COLO829 (cell line): ENCODE data around the gene OR5P2.
"Not testable (repeated sequence)": the region's sequence is repeated elsewhere in the genome, so short reads cannot be mapped to it uniquely, and the experiment has no call there.

Source experiments
- DNase-seq: peaks from one replicate; pipeline ENCODE4 v3.0.0; 2012; ENCODE audit warnings: low spot score

OR5P2 gene, protein sequence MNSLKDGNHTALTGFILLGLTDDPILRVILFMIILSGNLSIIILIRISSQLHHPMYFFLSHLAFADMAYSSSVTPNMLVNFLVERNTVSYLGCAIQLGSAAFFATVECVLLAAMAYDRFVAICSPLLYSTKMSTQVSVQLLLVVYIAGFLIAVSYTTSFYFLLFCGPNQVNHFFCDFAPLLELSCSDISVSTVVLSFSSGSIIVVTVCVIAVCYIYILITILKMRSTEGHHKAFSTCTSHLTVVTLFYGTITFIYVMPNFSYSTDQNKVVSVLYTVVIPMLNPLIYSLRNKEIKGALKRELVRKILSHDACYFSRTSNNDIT

DNA sequence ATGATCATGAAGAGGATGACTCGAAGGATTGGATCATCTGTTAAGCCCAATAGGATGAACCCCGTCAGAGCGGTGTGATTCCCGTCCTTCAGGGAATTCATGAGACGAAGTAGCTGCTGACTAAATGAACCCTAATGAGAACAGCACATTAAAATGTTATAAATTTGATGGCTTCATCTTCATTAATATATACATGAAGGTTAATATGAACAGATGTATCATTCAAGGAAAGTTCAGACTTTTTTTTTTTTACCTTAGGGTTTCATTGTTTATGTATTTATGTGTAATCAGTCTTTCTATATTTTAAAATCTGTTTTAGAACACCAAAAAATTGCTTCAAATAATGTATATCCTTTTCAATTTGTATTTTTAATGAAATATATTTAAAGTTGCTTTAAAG lies at the start of gene OR5P2:
Gene OR5P2 (minus strand): TSS at position 101 of the 400 bp plus-strand sequence. CDS start 0 bp downstream, at position 101.
- DNase-seq = no peak

DNA sequence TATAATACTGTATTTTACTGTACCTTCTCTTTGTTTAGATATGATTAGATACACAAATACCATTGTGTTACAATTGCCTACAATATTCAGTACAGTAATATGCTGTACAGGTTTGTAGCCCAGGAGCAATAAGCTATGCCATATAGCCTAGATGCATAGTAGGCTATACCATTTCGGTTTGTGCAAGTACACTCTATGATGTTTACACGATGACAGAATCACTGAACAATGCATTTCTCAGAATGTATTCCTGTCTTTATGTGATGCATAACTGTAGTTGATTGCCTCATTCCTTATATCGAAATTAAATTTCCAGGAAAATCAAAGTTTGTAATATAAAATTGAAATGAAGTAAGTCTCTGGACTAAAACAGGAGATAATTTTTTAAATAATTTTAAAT lies 49.3 kb upstream of the OR5P2 start:
- DNase-seq = no peak

DNA sequence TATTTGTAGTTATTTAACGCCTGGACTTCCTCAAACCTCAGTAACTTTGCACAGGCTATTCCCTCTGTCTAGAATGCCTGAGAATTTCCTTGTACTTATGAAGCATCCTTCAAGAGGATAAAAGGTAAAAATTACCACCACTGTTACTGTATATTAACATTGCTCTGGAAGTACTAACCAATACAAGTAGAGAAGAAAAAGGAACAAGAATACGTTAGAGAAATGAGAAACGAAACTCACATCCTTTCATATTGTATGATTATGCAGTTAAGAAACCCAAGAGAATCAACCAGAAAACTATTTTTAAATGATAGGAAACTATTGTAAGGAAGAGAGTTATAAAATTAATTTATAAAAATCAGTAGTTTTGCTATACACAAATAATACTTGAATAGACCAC lies 48.2 kb upstream of the OR5P2 start:
- no peak for DNase-seq

DNA sequence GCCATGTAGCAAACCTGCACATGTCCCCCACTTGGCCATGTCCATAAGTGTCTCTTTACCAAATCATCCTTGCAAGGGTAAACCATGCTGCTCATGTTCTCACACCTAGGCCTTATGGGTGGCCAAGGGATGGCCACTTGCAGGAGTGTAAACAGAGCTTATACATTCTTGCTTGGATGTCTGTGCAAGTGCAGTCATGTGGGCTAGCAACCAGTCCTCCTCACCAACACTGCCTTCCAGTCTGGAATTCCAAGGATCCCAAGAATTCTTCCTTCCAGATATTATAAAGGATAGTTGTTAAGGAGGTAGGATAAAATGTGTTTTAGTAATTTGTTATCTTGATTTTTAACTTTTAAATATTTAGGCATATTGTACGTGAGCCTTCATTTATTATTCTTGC lies 47.8 kb upstream of the OR5P2 start:
- no peak for DNase-seq

DNA sequence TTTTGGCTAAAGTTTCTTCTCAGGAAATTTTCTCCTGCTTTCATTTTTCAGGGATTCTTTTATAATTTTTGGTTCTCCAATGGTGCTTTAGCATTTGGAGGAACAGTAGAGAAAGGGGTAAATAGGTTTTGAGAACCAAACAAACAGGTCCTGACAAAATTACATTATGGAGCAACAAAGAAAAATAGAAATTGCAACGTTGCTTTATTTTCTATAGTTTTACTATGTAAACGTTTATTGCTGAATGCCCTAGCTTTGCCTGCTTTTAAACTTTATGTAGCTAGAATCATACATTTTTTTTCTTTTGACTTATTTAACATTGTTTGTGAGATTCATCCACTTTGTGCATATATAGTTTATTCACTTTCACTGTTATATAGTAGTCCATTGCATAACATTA lies 43.8 kb upstream of the OR5P2 start:
- DNase-seq = no peak

DNA sequence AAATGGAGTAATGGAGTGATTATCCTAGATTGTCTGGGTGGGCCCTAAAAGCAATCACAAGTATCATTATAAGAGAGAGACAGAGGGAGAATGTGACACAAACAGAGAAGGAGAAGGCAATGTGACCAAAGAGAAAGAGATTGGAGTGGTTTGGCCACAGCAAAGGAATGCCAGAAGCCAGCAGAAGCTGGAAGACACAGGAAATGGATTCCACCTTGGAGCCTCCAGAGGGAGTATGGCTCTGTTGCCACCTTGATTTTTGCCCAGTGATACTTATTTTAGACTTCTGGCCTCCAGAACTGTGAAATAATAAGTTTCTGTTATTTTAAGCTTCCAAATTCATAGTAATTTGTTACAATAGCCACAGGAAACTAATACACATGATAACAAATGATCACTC lies 36.8 kb upstream of the OR5P2 start:
- no peak for DNase-seq

DNA sequence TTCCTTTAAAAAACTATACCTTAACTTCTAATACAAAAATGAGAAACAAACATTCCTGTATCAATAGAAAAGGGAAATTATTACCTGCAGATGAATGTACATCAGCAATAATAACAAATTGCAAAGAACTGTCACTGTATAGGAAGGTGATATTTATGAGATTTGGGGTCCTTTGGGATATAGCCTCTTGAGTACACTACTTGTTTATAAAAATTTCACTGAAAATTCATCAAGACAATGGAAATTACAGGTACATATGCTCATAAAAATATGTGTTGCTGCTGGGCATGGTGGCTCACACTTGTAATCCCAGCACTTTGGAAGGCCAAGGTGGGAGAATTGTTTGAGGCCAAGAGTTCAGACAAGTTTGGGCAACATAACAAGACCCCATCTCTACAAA lies 34.0 kb upstream of the OR5P2 start, which contains the start of gene OR5P3:
Gene OR5P3 (minus strand): TSS at position 101 of the 400 bp plus-strand sequence.
- DNase-seq = no peak

DNA sequence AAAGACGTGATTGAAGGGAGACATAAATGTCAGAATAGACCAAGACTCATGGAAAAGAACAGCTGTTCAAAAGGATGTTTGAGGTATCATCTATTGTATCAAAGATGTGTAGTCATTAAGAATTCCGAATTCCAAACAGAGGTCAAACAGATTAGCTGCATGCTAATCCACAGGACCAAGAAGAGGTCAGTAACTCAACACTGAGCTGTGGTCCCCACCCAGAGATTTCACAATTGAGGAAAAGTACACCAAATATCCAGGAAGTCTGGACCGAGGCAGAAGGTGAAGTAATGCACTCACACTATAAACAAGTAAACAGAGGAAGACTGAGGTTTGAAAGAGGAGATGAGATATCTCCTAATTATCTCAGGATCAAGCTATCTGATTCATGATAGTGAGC lies 29.6 kb upstream of the OR5P2 start:
- DNase-seq = no peak

DNA sequence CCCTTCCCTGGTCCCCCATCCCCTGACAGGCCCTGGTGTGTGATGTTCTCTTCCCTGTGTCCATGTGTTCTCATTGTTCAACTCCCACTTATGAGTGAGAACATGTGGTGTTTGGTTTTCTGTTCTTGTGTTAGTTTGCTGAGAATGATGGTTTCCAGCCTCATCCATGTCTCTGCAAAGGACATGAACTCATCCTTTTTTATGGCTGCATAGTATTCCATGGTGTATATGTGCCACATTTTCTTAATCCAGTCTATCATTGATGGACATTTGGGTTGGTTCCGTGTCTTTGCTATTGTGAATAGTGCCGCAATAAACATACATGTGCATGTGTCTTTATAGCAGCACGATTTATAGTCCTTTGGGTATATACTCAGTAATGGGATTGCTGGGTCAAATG lies 23.7 kb upstream of the OR5P2 start:
- not testable (repeated sequence) for DNase-seq

DNA sequence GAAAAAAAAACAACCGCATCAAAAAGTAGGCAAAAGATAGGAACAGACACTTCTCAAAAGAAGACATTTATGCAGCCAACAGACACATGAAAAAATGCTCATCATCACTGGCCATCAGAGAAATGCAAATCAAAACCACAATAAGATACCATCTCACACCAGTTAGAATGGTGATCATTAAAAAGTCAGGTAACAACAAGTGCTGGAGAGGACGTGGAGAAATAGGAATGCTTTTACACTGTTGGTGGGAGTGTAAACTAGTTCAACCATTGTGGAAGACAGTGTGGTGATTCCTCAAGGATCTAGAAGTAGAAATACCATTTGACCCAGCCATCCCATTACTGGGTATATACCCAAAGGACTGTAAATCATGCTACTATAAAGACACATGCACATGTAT lies 18.2 kb upstream of the OR5P2 start:
- DNase-seq = not testable (repeated sequence)

DNA sequence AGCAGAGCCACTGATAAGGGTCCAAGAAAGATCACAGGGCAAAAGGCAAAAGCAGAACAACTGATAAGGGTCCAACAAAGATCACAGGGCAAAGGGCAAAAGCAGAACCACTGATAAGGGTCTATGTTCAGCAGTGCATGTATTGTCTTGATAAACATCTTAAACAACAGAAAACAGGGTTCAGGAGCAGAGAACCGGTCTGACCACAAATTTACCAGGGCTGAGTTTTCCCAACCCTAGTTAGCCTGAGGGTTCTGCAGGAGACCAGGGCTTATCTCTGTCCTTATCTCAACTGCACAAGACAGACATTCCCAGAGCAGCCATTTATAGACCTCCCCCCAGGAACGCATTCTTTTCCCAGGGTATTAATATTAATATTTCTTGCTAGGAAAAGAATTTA lies 13.6 kb upstream of the OR5P2 start:
- DNase-seq = not testable (repeated sequence)

DNA sequence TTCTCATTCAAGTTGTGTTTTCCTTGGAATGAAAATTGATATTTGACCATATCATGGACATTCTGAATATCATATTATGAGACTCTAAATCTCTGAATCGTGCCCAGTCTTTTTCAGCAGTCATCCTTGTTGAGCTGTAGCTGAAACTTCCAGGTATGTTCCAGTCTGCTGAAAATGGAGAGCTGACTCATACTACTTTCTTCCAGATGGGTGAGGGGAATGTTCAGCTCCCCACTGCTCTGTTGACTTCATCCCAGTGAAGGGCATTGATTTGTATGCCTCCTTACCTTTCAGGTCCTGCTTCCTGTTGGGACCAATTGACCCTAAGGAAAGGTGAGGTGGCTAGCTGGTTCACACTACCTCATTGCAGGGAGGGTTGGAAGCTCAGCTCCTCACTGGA lies 3.5 kb downstream of the OR5P2 start:
- no peak for DNase-seq

DNA sequence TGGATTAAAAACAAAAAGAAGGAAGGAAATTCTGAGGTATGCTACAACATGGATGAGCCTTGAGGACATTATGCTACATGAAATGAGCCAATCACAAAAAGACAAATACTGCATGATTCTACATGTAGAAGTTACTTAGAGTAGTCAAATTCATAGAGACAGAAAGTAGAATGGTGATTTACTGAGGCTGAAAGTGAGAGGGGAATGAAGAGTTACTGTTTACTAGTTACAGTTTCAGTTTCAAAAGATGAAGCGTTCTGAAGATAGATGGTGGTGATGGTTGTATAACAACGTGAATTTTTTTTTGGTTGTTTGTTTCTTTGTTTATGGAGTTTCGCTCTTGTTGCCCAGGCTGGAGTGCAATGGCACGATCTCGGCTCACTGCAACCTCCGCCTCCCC lies 9.5 kb downstream of the OR5P2 start:
- no peak for DNase-seq

DNA sequence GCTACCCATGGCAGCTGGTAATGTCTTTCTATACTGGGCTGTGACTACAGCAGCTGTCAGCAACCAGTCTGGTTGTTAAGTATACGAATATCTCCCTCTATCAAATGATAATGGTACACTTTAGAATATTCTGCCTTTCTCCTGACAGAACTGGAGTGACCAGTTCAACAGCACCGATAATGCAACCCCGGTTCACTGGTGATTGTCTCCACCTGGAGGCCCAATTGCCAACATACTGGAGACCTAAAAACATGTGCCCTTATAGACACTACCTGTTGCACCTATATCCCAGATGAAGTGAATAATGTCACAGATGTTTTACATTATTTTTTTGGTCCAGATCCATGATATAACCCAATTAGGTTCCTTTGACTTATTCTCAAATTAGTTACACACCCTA lies 21.1 kb downstream of the OR5P2 start:
- DNase-seq = no peak

DNA sequence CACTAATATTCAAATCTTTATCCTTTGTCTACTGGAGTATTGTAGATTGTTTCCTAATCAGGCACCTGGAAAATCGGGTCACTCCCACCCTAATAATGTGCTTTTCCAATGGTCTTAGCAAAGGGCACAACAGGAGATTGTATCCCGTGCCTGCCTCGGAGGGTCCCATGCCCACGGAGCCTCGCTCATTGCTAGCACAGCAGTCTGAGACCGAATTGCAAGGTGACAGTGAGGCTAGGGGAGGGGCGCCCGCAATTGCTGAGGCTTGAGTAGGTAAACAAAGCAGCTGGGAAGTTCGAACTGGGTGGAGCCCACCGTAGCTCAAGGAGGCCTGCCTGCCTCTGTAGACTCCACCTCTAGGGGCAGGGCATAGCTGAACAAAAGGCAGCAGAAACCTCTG lies 32.4 kb downstream of the OR5P2 start:
- not testable (repeated sequence) for DNase-seq

DNA sequence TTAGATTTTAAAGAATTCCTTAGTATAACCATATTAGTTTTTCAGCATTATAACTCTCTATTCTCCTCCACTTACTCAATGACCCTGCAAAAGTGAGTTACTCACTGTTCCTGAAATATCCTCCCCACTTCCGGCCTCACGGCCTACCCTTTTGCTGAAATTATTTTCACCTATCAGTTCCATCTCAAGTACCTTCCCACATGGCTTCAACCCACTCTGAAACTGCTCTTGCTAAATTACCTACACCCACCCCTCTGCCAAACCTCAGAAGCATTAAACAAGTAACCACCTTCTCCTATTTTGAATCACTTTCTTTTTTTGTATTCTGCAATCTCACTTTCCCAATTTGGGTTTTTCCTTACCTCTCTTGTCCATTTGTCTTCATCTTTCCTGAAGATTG lies 37.7 kb downstream of the OR5P2 start:
- DNase-seq = no peak

DNA sequence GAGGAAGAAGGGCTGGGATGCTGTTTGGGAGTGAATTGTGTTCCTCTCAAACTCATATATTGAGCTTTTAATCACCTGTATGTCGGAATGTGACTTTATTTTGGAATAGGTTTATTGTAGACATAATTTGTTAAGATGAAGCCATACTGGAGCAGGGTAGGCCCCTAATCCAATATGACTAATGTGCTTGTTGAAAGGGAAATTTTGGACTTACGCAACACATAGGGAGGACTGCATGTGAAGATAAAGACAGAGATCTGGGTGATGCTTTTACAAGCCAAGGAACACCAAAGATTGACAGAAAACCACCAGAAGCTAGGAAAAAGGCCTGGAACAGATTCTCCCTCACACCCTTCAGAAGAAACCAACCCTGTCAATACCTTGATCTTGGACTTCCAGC lies 47.3 kb downstream of the OR5P2 start:
- no peak for DNase-seq
